CD4-positive, alpha-beta memory T cell (primary cell): ENCODE results near the gene RHBDD1. TPM values are rescaled to one million over a fixed set of nuclear protein-coding genes. Genes with fewer than 3 reads are reported as not detected.
A peak's percentile ranks its signal among the peaks of the same experiment; 100 is the strongest.

ENCODE experiments used
- CTCF ChIA-PET: fragments of 350-600 bp; sonication (Branson Sonifier 250); formaldehyde crosslinking; loops from one replicate; lab custom pipeline; 2021; ENCODE audit warnings: inconsistent platforms; ENCODE audit not compliant: partially characterized antibody; lab: Charles Lee
- POLR2A ChIA-PET: fragments of 350-600 bp; sonication (Branson Sonifier 250); formaldehyde crosslinking; loops from one replicate; lab custom pipeline; 2021; ENCODE audit not compliant: partially characterized antibody; lab: Charles Lee
- DNase-seq, 5 donors: peaks; one replicate each; pipeline versions ENCODE4 v3.0.0 to v3.0.0-alpha.2; 2020 to 2022; ENCODE audit warnings: mixed read lengths in 1 of 5
- H3K27ac ChIP-seq: one replicate; pipeline ENCODE4 v1.7.0; 2013; ENCODE audit warnings: low read depth, low read length
- H3K27me3 ChIP-seq: 2 replicates; pipeline ENCODE4 v1.7.0; 2013; ENCODE audit warnings: mild to moderate bottlenecking, low read length, moderate library complexity; ENCODE audit not compliant: insufficient read depth
- H3K36me3 ChIP-seq: 2 replicates; pipeline ENCODE4 v1.7.0; 2013; ENCODE audit warnings: mild to moderate bottlenecking, low read length, moderate library complexity; ENCODE audit not compliant: insufficient read depth
- H3K4me1 ChIP-seq: 2 replicates; pipeline ENCODE4 v1.7.0; 2013; ENCODE audit warnings: mild to moderate bottlenecking, low read length, moderate library complexity; ENCODE audit not compliant: insufficient read depth
- H3K4me3 ChIP-seq, 2 donors: one replicate each; pipeline ENCODE4 v1.7.0; 2013; ENCODE audit warnings: low read length in 2 of 2, mild to moderate bottlenecking in 1 of 2
- H3K9me3 ChIP-seq, 2 donors: one replicate each; pipeline ENCODE4 v1.7.0; 2013; ENCODE audit warnings: low read length in 2 of 2, control low read depth in 1 of 2; ENCODE audit not compliant: control insufficient read depth in 1 of 2
- H3K27ac Mint-ChIP-seq, 7 donors: one replicate each; pipeline ENCODE4 v1.8.0; 2020 to 2021; ENCODE audit warnings: mixed read lengths in 7 of 7, mild to moderate bottlenecking in 6 of 7, inconsistent platforms in 3 of 7, moderate library complexity in 3 of 7
- H3K27me3 Mint-ChIP-seq, 2 donors: one replicate each; pipeline ENCODE4 v1.8.0; 2020 to 2021; ENCODE audit warnings: mixed read lengths in 2 of 2
- H3K36me3 Mint-ChIP-seq, 2 donors: one replicate each; pipeline ENCODE4 v1.8.0; 2020 to 2021; ENCODE audit warnings: mixed read lengths in 2 of 2, inconsistent platforms in 1 of 2, mild to moderate bottlenecking in 1 of 2
- H3K4me1 Mint-ChIP-seq, 4 donors: one replicate each; pipeline ENCODE4 v1.8.0; 2020 to 2021; ENCODE audit warnings: mixed read lengths in 4 of 4, mild to moderate bottlenecking in 1 of 4
- H3K4me3 Mint-ChIP-seq, 8 donors: one replicate each; pipeline ENCODE4 v1.8.0; 2020 to 2021; ENCODE audit warnings: mixed read lengths in 8 of 8, mild to moderate bottlenecking in 7 of 8, moderate library complexity in 6 of 8, inconsistent platforms in 3 of 8
- H3K9me3 Mint-ChIP-seq, 8 donors: one replicate each; pipeline ENCODE4 v1.8.0; 2020 to 2021; ENCODE audit warnings: mixed read lengths in 8 of 8, mild to moderate bottlenecking in 5 of 8, inconsistent platforms in 3 of 8, moderate library complexity in 1 of 8
- intact Hi-C: fragments of 100-400 bp; cut with micrococcal nuclease; formaldehyde crosslinking; loops from one replicate; pipeline ENCODE4 v1.15.1; 2023
- polyA plus RNA-seq, 2 donors: library from polyadenylated mRNA; unstranded; fragments of 300-500 nt; fragmentation: Illumina TruSeq; gene quantifications; one replicate each; pipeline ENCODE4 v1.2.3, GENCODE V29; 2021
- total RNA-seq, 2 experiments: library from RNA; stranded (reverse); gene quantifications; one replicate each; pipeline ENCODE4 v1.2.3, GENCODE V29; 2021

Gene RHBDD1
- total and polyA plus RNA-seq, 4 experiments from 2014 or later = 15.6 to 66.0 (median 40.7) TPM

GRCh38 chr2:227004482-227004881 is 168.6 kb downstream of the RHBDD1 start:
- Histone ChIP-seq H3K27me3 (no peaks in the 10 kb centered on the region), H3K4me1 (no peaks in the 10 kb centered on the region), H3K27ac (no peak overlapping the region), H3K36me3 (no peaks in the 10 kb centered on the region), H3K4me3 (no peak overlapping the region), H3K9me3 (no peaks in the 10 kb centered on the region)
- intact Hi-C loops = no loop called here
- Mint-ChIP-seq H3K9me3 (peaks cover 0 to 7% (median 0%) of the 10 kb centered on the region in 8 donors), H3K4me1 (no peaks in the 10 kb centered on the region), H3K36me3 (peaks cover 15 to 22% of the 10 kb centered on the region in 2 donors), H3K27ac (no peak overlapping the region), H3K4me3 (no peak overlapping the region), H3K27me3 (no peaks in the 10 kb centered on the region)
- ChIA-PET POLR2A (no interaction called here), CTCF (no interaction called here)
- no peak for DNase-seq

DNA sequence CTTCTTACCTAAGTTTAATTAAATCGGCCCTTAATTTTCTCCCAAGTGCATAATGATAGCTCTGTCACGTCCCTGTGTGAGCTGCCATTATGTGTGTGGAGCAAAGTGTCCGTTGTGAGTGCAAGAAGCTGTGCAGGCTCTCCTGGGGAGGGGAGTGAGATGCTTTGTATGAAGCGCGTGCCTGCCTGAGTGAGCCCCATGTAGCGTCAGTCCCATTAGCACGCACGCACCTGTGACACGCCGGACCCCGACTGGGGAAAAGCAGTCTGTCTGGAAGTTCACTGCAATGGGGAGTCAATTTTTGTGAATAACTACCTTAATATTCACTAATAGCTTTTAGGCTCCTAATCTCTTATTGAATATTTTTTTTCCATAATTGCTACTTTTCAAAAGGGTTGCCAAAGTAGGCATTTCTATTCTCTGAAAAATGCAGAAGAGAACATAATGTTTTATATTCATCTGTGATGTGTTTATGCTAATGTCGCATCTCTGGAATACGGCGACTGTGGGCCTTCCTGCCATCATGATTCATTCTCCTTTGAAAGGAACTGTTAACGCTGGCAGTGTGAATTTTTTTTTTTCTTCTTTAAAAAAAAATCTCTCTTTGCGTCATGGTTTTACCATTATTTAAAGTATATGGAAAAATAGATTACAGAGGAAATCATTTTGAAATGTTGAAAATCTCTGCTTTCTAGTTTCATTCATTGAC is 170.5 kb downstream of the RHBDD1 start:
- ChIA-PET CTCF (no interaction called here), POLR2A (no interaction called here)
- no peaks in the 10 kb centered on the region for H3K4me1 Mint-ChIP-seq
- Histone ChIP-seq H3K4me3 (no peak overlapping the region), H3K27me3 (no peaks in the 10 kb centered on the region), H3K36me3 (no peaks in the 10 kb centered on the region), H3K4me1 (no peaks in the 10 kb centered on the region), H3K9me3 (no peaks in the 10 kb centered on the region), H3K27ac (no peak overlapping the region)
- H3K9me3 Mint-ChIP-seq = peaks cover 0 to 7% (median 0%) of the 10 kb centered on the region in 8 donors
- no peak for DNase-seq
- H3K27me3 Mint-ChIP-seq = no peaks in the 10 kb centered on the region
- H3K36me3 Mint-ChIP-seq = peaks cover 3 to 7% of the 10 kb centered on the region in 2 donors
- H3K4me3 Mint-ChIP-seq = no peak overlapping the region
- no peak overlapping the region for H3K27ac Mint-ChIP-seq
- intact Hi-C loops = no loop called here

DNA sequence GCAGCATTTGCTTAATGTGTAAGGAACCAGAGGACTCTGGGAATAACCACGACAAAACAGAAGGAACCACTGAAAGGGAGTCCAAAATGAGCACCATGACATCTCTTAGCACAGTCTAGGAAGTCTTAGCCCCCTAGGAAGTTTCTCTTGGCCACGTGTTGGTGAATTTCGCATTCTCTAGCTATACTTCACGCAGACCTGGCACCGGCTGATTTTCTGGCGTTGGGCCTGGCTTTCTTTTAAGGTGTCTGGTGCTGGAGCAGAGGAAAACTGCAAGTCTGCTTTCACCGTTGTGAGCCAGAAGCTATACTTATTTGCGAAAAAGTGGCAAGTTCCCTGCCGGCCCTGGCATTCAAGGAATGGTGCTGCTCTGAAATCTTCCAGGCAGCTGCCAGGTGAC is 171.3 kb downstream of the RHBDD1 start:
- no peaks in the 10 kb centered on the region for H3K27me3 ChIP-seq
- ChIA-PET POLR2A (no interaction called here), CTCF (no interaction called here)
- no peaks in the 10 kb centered on the region for H3K9me3 ChIP-seq
- DNase-seq = no peak
- H3K4me3 ChIP-seq = no peak overlapping the region
- no peaks in the 10 kb centered on the region for H3K27me3 Mint-ChIP-seq
- H3K4me3 Mint-ChIP-seq = no peak overlapping the region
- intact Hi-C loops = no loop called here
- H3K27ac ChIP-seq = no peak overlapping the region
- peaks cover 0 to 7% (median 0%) of the 10 kb centered on the region in 8 donors for H3K9me3 Mint-ChIP-seq
- H3K4me1 Mint-ChIP-seq = no peaks in the 10 kb centered on the region
- H3K36me3 Mint-ChIP-seq = peaks cover 0 to 4% of the 10 kb centered on the region in 2 donors
- no peak overlapping the region for H3K27ac Mint-ChIP-seq
- no peaks in the 10 kb centered on the region for H3K36me3 ChIP-seq
- no peaks in the 10 kb centered on the region for H3K4me1 ChIP-seq

DNA sequence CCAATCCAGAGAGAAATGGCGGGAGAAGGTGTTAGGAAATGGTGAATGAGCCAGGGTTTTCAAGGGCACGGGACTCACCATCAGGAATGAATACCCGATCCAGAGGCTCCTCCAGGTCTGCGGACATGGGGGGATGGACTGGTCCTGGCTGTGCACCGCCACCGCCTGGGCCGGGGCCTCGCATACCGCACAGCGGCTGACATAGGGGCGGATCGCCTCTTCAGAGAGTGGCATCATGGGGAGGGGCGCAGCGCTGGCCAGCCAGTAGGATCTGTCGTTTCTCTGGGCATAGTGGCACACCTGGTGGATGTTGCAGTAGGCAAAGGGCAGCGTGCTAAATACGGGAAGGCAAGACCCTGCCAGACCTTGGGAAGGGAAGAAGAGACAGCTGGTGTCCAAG is 172.1 kb downstream of the RHBDD1 start:
- Histone ChIP-seq H3K9me3 (no peaks in the 10 kb centered on the region), H3K36me3 (no peaks in the 10 kb centered on the region), H3K27me3 (no peaks in the 10 kb centered on the region), H3K4me1 (no peaks in the 10 kb centered on the region), H3K27ac (no peak overlapping the region), H3K4me3 (no peak overlapping the region)
- ChIA-PET CTCF (no interaction called here), POLR2A (no interaction called here)
- Mint-ChIP-seq H3K4me1 (no peaks in the 10 kb centered on the region), H3K27me3 (no peaks in the 10 kb centered on the region), H3K9me3 (peaks cover 0 to 7% (median 0%) of the 10 kb centered on the region in 8 donors), H3K36me3 (no peaks in the 10 kb centered on the region), H3K27ac (no peak overlapping the region), H3K4me3 (no peak overlapping the region)
- no peak for DNase-seq
- intact Hi-C loops = no loop called here

DNA sequence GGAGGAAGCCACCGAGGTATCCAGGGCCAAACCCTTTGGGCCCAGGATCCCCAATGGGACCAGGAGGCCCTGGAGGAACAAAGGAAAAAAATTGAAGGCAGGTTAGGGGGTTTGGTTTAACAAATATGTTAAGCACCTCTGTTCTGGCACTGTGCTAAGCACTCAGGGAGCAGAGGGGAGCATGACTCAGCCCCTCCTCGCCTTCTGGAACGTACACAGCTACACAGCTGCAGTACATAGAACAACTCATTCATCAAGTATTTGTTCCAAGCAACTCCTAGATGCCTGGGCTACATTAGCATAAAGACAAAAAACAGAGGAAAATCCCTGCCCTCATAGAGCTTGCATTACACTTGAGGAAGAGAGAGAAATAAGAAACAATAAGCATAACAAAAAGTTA is 174.6 kb downstream of the RHBDD1 start:
- CTCF ChIA-PET = no interaction called here
- no peak for DNase-seq
- no peak overlapping the region for H3K27ac ChIP-seq
- intact Hi-C loops = no loop called here
- H3K4me3 Mint-ChIP-seq = no peak overlapping the region
- H3K27ac Mint-ChIP-seq = peak overlapping the region in 1 of 7 donors; percentile 57
- peaks cover 4 to 6% of the 10 kb centered on the region in 2 donors for H3K27me3 Mint-ChIP-seq
- H3K4me3 ChIP-seq = no peak overlapping the region
- H3K36me3 ChIP-seq = no peaks in the 10 kb centered on the region
- H3K9me3 Mint-ChIP-seq = peaks cover 0 to 3% (median 0%) of the 10 kb centered on the region in 8 donors
- no peaks in the 10 kb centered on the region for H3K9me3 ChIP-seq
- H3K4me1 ChIP-seq = no peaks in the 10 kb centered on the region
- H3K36me3 Mint-ChIP-seq = no peaks in the 10 kb centered on the region
- no peaks in the 10 kb centered on the region for H3K27me3 ChIP-seq
- H3K4me1 Mint-ChIP-seq = no peaks in the 10 kb centered on the region
- POLR2A ChIA-PET = no interaction called here

DNA sequence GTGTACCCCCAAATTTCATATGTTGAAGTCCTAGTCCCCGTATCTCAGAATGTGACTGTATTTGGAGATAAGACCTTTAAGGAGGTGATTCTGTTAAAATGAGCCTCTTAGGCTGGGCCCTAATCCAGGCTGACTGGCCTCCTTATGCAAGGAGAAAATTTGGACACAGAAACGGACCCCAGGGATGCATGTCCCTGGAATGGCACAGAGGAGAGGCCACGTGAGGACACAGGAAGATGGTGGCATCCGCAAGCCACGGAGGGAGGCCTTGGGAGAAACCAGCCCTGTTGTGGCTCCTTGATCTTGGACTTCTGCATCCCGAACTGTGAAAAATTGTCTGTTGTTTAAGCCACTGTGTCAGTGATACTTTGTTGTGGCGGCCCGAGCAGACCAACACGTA is 177.5 kb downstream of the RHBDD1 start:
- H3K36me3 Mint-ChIP-seq = no peaks in the 10 kb centered on the region
- no peaks in the 10 kb centered on the region for H3K4me1 Mint-ChIP-seq

DNA sequence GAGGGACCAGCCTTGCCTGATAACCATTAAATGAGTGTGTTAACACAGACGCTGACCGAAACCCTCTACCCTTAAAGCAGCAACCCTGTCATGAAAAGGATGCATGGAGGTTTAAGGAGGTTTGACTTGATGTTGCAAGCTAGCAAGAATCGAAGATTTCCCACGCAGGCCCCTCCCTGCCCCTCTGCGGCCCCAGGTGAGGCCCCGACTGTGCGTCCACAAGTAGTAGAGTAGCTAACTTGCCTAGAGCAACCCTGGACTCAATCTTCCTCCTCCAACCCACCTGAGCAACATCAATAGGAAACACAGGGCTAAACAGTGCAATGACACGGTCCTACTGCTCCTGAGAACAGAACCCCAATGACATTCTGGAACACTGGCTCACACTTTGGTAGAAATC is 178.0 kb downstream of the RHBDD1 start:
- H3K4me1 ChIP-seq = no peaks in the 10 kb centered on the region
- H3K27me3 Mint-ChIP-seq = peaks cover 5 to 9% of the 10 kb centered on the region in 2 donors
- H3K4me1 Mint-ChIP-seq = no peaks in the 10 kb centered on the region
- no peaks in the 10 kb centered on the region for H3K36me3 ChIP-seq
- H3K9me3 Mint-ChIP-seq = no peaks in the 10 kb centered on the region
- H3K4me3 ChIP-seq = no peak overlapping the region
- no peak overlapping the region for H3K4me3 Mint-ChIP-seq
- no peak for DNase-seq
- ChIA-PET CTCF (no interaction called here), POLR2A (no interaction called here)
- no peak overlapping the region for H3K27ac ChIP-seq
- H3K27me3 ChIP-seq = no peaks in the 10 kb centered on the region
- H3K27ac Mint-ChIP-seq = peak overlapping the region in 1 of 7 donors; percentile 47
- H3K9me3 ChIP-seq = no peaks in the 10 kb centered on the region
- no peaks in the 10 kb centered on the region for H3K36me3 Mint-ChIP-seq
- intact Hi-C loops = no loop called here

More for the DNA sequence above, 177.5 kb downstream of the RHBDD1 start:
- no peaks in the 10 kb centered on the region for H3K4me1 ChIP-seq
- no peaks in the 10 kb centered on the region for H3K9me3 ChIP-seq
- H3K36me3 ChIP-seq = no peaks in the 10 kb centered on the region
- H3K9me3 Mint-ChIP-seq = peaks cover 0 to 3% (median 0%) of the 10 kb centered on the region in 8 donors
- CTCF ChIA-PET = no interaction called here
- H3K27ac ChIP-seq = no peak overlapping the region
- DNase-seq = no peak
- POLR2A ChIA-PET = no interaction called here
- H3K27me3 ChIP-seq = no peaks in the 10 kb centered on the region
- peaks cover 5 to 6% of the 10 kb centered on the region in 2 donors for H3K27me3 Mint-ChIP-seq
- no peak overlapping the region for H3K4me3 ChIP-seq
- intact Hi-C loops = no loop called here
- H3K27ac Mint-ChIP-seq = no peak overlapping the region
- H3K4me3 Mint-ChIP-seq = no peak overlapping the region
